ENCODE results near the gene ALKBH5.

Gene ALKBH5

DNA sequence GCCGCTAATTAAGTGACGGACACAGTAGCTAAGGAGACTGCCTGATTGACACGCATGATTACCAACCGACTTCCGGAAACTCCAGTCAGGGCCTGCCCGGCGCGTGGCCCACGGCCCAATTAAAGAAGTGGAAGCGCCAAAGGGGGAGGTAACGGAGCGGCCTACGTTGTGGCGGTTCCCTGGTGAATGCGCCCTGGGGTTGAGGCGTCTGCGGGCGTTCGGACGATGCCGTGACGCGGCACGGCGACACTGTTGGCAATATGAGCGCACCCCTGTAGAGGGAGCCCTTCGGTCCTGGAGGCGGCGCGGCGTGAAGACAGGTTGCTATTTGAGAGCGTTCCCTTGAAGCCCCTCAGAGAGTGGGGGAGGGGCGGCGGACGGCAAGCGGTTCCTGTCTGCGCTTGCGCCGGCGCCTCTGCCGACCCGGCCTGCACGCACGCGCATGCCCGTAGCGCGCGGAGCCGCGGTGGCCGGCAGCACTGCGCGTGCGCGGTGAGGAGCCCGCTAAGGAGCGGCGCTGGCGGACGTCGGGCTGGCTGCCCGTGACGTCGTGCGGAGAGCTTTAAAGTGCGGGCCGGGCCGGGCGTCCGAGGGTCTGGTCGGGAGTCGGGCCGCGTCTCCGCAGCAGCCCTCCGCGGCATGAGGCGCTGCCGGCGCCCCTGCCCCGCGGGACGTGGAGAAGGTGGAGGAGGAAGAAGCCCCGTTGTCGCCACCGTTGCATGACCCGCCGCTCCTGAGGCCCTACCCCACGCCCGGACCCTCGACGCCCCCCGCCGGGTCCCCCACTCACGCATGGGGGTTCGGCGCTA, at the start of gene ALKBH5:
ALKBH5 (plus strand) TSS at position 495 of the 809 bp plus-strand sequence. CDS start 416 bp downstream, outside the sequence.
- peak; percentile 98 for DNase-seq (ENCODE audit: low spot score)

- no peak for DNase-seq (ENCODE audit: low spot score)
Measured at GRCh38 chr17:18136357-18136756, 47.3 kb upstream of the ALKBH5 start.

DNA sequence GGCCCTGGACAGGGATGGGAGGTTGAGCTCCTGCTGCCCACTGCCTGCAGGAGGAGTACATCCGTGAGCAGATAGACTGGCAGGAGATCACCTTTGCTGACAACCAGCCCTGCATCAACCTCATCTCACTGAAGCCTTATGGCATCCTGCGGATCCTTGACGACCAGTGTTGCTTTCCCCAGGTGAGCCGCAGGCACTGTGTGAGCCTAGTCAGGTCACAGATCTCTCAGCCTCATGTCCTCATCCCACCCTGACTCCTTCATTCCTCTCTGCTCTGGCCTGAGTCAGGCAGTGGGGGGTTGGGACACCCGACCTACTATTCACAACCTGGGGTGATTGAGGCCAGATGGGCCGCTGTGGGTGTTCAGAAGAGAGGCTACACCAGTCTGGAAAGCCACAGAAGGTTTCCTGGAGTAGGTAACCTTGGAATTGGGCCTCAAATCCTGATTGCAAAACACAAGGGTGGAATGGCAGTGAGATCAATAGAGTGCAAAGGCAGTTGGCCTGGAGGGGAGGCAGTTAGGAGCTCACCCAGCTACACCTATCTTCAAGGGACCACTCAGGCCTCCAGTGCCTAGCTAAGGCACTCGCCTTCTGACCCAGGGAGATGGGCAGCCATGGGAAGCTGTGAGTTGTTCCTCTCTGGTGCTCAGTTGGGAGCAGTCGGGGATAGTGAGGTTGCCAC, 45.4 kb upstream of the ALKBH5 start:
- no peak for DNase-seq (ENCODE audit: low spot score)

GRCh38 chr17:18139092-18139491, 44.5 kb upstream of the ALKBH5 start:
- no peak for DNase-seq (ENCODE audit: low spot score)

- DNase-seq (ENCODE audit: low spot score): no peak
Measured at GRCh38 chr17:18139498-18139897, 44.1 kb upstream of the ALKBH5 start.

DNA sequence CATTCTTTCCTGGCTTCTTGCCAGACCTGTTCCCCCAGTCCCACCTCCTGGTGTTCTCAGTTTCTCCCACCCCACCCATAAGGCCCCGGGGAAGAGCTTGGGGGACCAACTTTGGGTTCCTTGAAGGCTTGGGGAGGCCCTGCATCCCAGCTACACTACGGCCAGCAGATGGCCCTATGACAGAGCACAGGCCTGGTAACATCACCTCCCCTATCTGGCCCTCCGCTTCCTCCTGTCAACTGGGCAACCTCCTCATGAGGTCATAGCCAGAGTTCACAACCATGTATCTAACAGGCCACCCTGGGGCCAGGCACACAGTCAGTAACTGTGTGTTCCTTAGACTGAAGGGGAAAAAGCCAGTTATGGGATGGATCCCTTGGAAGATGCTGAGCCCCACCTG, 43.7 kb upstream of the ALKBH5 start:
- DNase-seq (ENCODE audit: low spot score): no peak

GRCh38 chr17:18140648-18141047, 43.0 kb upstream of the ALKBH5 start:
- no peak for DNase-seq (ENCODE audit: low spot score)

- DNase-seq (ENCODE audit: low spot score): peak; percentile 53
Measured at GRCh38 chr17:18141210-18141803, 42.3 kb upstream of the ALKBH5 start.

- DNase-seq (ENCODE audit: low spot score): no peak
Measured at GRCh38 chr17:18142417-18142816, 41.2 kb upstream of the ALKBH5 start.

DNA sequence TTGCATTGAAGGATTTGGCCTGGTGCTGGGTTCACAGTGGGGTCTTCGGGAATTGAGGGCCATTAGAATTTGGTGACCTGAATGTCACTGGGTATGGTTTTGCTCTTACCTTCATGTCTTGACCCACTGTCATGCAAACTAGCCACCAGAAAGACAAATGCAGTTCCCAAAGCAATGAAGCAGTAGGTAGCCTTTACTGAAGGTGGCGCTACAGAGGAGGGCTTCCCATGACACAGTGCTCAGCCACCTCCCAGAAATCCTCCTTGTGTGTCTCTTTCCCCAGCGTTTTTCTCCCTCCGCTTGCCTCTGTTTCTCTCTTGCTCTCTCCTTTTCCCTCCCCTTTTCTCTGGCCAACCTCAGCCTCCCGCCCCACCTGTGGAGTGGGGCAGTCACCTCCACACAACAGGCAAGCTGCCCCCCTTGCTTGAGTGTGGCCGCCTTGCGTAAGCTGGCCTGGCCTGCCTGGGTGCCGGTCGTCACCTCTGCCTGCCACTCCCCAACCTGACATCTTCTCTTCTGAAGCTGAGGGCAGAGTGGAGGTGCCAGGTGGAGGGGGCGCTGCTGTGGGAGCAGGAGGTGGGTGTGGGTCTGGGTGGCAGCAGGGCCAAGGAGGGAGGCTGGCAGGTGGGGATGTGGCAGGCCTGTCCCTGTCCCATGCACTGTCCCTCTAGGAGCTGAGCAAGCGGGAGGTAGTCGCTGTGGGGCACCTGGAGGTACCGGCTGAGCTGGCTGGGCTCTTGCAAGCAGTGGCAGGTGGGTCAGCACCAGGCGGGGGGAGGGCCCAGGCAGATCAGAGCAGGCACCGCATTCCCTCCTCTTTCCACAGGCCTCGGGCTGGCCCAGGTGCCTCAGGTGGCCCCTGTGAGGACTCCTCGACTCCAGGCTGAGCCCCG, 40.3 kb upstream of the ALKBH5 start:
- no peak for DNase-seq (ENCODE audit: low spot score)

GRCh38 chr17:18144261-18144660, 39.4 kb upstream of the ALKBH5 start:
- DNase-seq (ENCODE audit: low spot score): no peak

- DNase-seq (ENCODE audit: low spot score): no peak
Measured at GRCh38 chr17:18144855-18145254, 38.8 kb upstream of the ALKBH5 start.

GRCh38 chr17:18145811-18146210, 37.8 kb upstream of the ALKBH5 start:
- DNase-seq (ENCODE audit: low spot score): no peak

DNA sequence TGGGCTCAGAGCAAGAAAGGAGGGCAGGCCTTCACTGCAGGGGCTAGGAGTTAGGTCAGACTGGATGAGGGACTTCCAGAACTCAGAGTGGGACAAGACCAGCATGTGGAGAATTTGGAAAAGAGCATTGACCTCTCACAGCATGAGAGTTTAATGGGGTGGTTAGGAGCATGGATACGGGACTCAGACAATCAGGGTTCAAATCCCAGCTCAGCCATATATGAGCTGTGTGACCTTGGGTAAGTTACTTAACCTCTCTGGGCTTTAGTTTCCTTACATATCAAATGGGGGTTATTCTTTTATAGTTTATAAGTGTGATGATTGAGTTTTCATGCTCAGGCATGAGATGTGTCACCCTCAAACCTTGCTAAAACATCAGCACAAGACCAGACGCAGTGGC, 37.4 kb upstream of the ALKBH5 start:
- DNase-seq (ENCODE audit: low spot score): no peak

GRCh38 chr17:18146980-18147379, 36.6 kb upstream of the ALKBH5 start:
- no peak for DNase-seq (ENCODE audit: low spot score)

DNA sequence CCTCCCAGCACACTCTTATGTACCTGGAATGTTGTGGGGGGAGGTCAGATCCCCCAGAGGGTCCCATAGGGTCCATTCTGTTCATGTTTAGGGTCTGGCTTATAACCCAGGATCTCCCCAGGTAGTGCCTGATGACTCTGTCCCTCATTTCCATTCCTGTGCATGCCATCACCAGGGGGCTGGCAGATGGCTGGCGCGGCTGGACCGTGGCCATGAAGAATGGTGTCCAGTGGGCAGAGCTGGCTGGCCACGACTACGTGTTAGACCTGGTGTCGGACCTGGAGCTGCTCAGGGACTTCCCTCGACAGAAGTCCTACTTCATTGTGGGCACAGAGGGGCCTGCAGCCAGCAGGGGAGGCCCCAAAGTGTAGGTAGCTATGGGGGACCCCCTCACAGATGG, 35.0 kb upstream of the ALKBH5 start:
- DNase-seq (ENCODE audit: low spot score): no peak

DNA sequence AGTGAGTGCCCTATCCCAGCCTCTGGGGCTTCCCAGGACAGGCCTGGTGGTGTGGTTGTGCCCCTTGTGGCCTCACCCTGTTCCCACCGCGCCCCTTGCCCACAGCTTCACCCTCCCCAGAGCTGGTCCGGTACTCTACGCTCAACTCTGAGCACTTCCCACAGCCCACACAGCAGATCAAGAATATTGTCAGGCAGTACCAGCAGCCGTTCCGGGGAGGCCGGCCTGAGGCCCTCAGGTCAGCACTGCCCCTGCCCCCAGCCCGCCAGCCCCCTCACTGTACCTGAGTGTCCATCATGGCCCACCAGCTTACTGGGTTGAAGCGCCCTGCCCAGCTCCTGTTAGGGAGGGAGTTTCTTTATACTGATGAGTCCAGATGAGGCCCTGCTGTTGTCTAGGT, 32.3 kb upstream of the ALKBH5 start:
- no peak for DNase-seq (ENCODE audit: low spot score)

DNA sequence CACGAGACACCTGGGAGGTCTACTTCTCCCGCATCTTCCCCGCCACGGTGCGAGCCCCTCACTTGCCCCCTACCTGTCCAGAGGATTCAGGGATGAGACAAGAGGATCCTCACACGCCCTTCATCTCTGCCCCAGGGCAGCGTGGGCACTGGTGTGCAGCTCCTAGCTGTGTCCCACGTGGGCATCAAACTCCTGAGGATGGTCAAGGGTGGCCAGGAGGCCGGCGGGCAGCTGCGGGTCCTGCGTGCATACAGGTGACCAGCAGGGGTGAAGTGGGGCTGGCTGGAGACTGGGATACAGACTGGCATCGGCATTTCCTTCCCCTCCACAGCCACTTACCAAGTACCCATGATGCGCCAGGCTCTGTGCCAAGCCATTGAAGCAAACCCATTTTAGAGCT, 28.4 kb upstream of the ALKBH5 start:
- no peak for DNase-seq (ENCODE audit: low spot score)

GRCh38 chr17:18156171-18156975, 27.3 kb upstream of the ALKBH5 start:
- DNase-seq (ENCODE audit: low spot score): no peak

DNA sequence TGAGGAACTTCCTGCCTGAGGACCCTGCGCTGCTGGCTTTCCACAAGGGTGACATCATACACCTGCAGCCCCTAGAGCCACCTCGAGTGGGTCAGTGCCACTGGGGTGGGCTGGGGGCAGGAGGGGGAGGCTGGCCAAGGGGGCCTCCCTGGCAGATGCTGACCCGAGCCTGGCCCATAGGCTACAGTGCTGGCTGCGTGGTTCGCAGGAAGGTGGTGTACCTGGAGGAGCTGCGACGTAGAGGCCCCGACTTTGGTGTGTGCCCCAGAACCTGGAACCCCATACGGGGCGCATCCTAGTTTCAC, 26.7 kb upstream of the ALKBH5 start:
- DNase-seq (ENCODE audit: low spot score): no peak

- no peak for DNase-seq (ENCODE audit: low spot score)
Measured at GRCh38 chr17:18157354-18157985, 26.2 kb upstream of the ALKBH5 start.

All from LoVo (cell line).